NCI-H1105 treated with DMSO at 0.1 percent for 48 hours (cell line): ENCODE data around the gene TBXA2R.

ENCODE experiments used
- DNase-seq: peaks from one replicate; lab custom pipeline; 2025; lab: John Stamatoyannopoulos, UW

The TBXA2R gene

DNA sequence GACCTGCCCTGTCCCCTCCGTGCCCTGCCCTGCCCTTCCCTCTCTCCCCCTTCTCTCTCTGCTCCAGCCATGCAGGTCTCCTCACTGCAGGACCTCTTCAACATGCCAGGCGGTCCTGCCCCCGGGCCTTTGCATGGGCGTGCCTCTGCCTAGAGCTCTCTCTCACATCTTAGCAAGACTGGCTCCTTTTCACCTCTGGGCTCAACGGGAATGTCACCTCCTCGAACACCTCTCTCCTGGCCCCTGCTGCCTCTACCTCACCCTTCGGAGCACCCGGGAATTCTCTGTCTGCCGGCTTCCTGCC is 54.9 kb downstream of the TBXA2R start:
- DNase-seq, result no peak

- no peak for DNase-seq
Observed at GRCh38 chr19:3550947-3551791, 55.5 kb downstream of the TBXA2R start.

- no peak for DNase-seq
Observed at GRCh38 chr19:3549816-3550215, 56.9 kb downstream of the TBXA2R start.

DNA sequence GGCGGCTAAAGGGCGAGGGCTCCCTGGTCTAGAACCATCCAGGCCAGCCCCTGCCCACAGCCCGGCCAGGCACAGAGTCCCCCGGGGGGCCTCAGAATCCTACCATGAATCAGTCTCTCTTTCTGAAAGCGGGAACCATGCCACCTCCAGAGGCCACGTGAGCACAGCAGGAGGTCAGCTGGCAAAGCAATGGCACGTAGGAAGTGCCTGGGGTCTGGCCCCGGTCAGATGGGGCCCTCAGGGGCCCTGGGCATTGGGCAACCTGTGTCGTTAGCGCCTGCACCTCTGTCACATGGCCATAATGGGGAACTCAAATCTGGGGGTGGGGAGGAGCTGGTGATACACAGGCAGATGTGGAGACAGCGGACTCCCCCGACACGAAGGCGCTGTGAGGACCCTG is 58.1 kb downstream of the TBXA2R start:
- DNase-seq, result no peak

DNA sequence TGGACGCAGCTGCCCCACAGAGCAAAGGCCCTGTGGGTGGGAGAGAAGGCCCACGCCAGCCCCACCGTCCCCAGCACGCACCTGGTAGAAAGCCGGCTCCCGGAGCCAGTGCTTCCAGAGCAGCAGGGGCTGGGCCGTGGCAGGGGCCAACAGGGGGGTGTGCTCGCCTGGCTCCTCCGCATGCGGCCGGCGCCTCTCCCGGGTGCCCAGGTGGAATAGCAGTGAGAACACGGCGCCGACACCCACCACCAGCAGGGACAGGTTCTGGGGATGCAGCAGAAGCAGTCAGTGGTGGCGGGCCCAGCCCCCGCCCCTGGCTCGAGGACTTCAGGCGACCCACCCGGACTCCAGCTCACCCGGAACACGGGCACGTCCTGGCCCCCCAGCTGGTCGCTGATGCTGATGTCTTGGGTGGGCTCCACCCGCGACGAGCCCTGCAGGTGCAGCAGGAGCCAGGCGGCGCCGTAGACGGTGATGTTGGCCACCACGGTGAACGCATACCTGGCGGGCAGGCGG is 58.9 kb downstream of the TBXA2R start:
- no peak for DNase-seq

- DNase-seq, result no peak
Observed at GRCh38 chr19:3547301-3547731, 59.4 kb downstream of the TBXA2R start.

GRCh38 chr19:3546119-3546518 is 60.6 kb downstream of the TBXA2R start:
- DNase-seq, result no peak

- no peak for DNase-seq
Observed at GRCh38 chr19:3545669-3546034, 61.0 kb downstream of the TBXA2R start.

- DNase-seq, result peak; percentile 21
Observed at GRCh38 chr19:3544742-3545668, 61.7 kb downstream of the TBXA2R start.
